Neural progenitor cell (in vitro differentiated cells): Measurements from ENCODE around the gene ZNF827.

Experiments used
- EZH2 ChIP-seq: fragments of 200-600 bp; sonication (generic); IDR thresholded peaks from 2 replicates; pipeline ENCODE4 v1.6.1; 2017; ENCODE audit warnings: antibody characterized with exemption, mild to moderate bottlenecking, moderate library complexity
- TF ChIP-seq, protein P1 (sequence below): fragments of 200-600 bp; sonication (generic); IDR thresholded peaks from 2 replicates; pipeline ENCODE4 v1.5.1; 2017; ENCODE audit warnings: antibody characterized with exemption, mild to moderate bottlenecking

DNA sequence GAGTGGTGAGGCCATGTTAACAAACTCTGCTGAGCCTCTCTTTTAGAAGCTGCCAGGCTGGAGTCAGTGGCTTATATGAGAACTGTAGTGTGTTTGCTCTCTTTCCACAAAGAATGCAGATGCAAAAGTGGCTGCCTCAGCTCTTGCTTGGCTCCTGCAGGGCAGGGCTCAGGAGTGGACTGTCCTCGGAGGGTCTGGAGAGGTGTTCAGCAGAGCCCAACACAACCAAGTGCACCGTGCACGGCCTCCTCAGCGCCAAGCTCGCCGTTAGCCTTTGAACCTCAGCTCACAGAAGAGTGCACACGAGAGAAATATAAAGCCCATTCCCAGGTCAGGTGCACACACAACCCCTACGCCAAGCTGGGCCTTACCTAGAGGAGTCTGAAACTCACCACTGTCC, 175.9 kb downstream of the ZNF827 start:
- TF ChIP-seq, protein P1, sequence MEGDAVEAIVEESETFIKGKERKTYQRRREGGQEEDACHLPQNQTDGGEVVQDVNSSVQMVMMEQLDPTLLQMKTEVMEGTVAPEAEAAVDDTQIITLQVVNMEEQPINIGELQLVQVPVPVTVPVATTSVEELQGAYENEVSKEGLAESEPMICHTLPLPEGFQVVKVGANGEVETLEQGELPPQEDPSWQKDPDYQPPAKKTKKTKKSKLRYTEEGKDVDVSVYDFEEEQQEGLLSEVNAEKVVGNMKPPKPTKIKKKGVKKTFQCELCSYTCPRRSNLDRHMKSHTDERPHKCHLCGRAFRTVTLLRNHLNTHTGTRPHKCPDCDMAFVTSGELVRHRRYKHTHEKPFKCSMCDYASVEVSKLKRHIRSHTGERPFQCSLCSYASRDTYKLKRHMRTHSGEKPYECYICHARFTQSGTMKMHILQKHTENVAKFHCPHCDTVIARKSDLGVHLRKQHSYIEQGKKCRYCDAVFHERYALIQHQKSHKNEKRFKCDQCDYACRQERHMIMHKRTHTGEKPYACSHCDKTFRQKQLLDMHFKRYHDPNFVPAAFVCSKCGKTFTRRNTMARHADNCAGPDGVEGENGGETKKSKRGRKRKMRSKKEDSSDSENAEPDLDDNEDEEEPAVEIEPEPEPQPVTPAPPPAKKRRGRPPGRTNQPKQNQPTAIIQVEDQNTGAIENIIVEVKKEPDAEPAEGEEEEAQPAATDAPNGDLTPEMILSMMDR: no peak
- no peak for TF ChIP-seq EZH2
